ENCODE data around the gene GAST.
"Not testable (repeated sequence)": the region's sequence is repeated elsewhere in the genome, so short reads cannot be mapped to it uniquely, and the experiment has no call there.

Gene GAST

GRCh38 chr17:41711669-41712400 lies at the start of gene GAST:
GAST (plus strand) TSS chr17:41712331; CDS start chr17:41715437, 3,106 bp downstream.
- no peak for DNase-seq

GRCh38 chr17:41663451-41664171 lies 48.5 kb upstream of the GAST start:
- no peak for DNase-seq

GRCh38 chr17:41664172-41664457 lies 48.0 kb upstream of the GAST start:
- no peak for DNase-seq

GRCh38 chr17:41664587-41665565 lies 47.3 kb upstream of the GAST start:
- DNase-seq, result no peak

- DNase-seq, result peak in 50 of 51 donors; percentile 41 to 91 (median 74)
Observed at GRCh38 chr17:41665566-41666236, 46.4 kb upstream of the GAST start.

GRCh38 chr17:41666237-41666641 lies 45.9 kb upstream of the GAST start:
- DNase-seq, result peak in 15 of 51 donors; percentile 14 to 74 (median 43)

- peak; percentile 9 to 89 (median 66) for DNase-seq
Observed at GRCh38 chr17:41666708-41667279, 45.3 kb upstream of the GAST start.

GRCh38 chr17:41667280-41668041 lies 44.7 kb upstream of the GAST start:
- no peak for DNase-seq

GRCh38 chr17:41672153-41672552 lies 40.0 kb upstream of the GAST start:
- DNase-seq, result no peak

GRCh38 chr17:41675157-41676057 lies 36.7 kb upstream of the GAST start:
- DNase-seq, result not testable (repeated sequence)

- no peak for DNase-seq
Observed at GRCh38 chr17:41676058-41676419, 36.1 kb upstream of the GAST start.

- no peak for DNase-seq
Observed at GRCh38 chr17:41678411-41678906, 33.7 kb upstream of the GAST start.

GRCh38 chr17:41678907-41679739 lies 33.0 kb upstream of the GAST start:
- DNase-seq, result no peak

- DNase-seq, result no peak
Observed at GRCh38 chr17:41679740-41680425, 32.2 kb upstream of the GAST start.

GRCh38 chr17:41680426-41681040 lies 31.6 kb upstream of the GAST start:
- peak in 3 of 51 donors; percentile 12 to 24 (median 21) for DNase-seq

- DNase-seq, result no peak
Observed at GRCh38 chr17:41681776-41682175, 30.4 kb upstream of the GAST start.

GRCh38 chr17:41682631-41683030 lies 29.5 kb upstream of the GAST start:
- no peak for DNase-seq

All from hypothalamus (tissue), 51 donors.